ENCODE measurements around the gene AADAT. TPM values are rescaled to one million over a fixed set of nuclear protein-coding genes. Genes with fewer than 3 reads are reported as not detected.

Gene AADAT
- total and polyA plus RNA-seq, 2 of the 8 experiments (the other 6 are each of a cell fraction or from before 2014, with no cell fraction given): 6.1 to 7.7 TPM

- no peak overlapping the region for H2AK5ac ChIP-seq (ENCODE audit: low read depth, low read length)
- DNase-seq (ENCODE audit: low read depth in 1 of 2, low spot score in 2 of 2): no peak
- no peak overlapping the region for H3K9ac ChIP-seq (replicated peaks in 1 of 4; ENCODE audit: extremely low read depth in 1 of 4, low read depth in 3 of 4, low read length in 3 of 4)
- H3K27me3 ChIP-seq (replicated peaks in 1 of 4; ENCODE audit: control insufficient read depth in 3 of 4, extremely low read depth in 1 of 4, insufficient read depth in 3 of 4, low read length in 3 of 4): peaks cover 0 to 3% (median 0%) of the 10 kb centered on the region in 4 experiments; a peak in 2 of 7 replicates
- ChIA-PET POLR2A (ENCODE audit: partially characterized antibody) (no interaction called here), CTCF (ENCODE audit: partially characterized antibody) (interaction anchor here (1.0 to 1.8 kb wide), 3 partner anchors 9 to 228 kb away, joined by 3 read pairs; no protein-coding TSS in a partner anchor)
- H4K91ac ChIP-seq (replicated peaks; ENCODE audit: insufficient read length, low read length): no peak overlapping the region
- H3K79me2 ChIP-seq (ENCODE audit: control insufficient read depth in 1 of 2, insufficient read depth in 2 of 2, low read length in 2 of 2): no peaks in the 10 kb centered on the region
- 88% methylated on average over 2 of the region's 2 CpGs; no CpG with 5 or more reads in 1 of the 2 experiments for WGBS, 2 experiments (ENCODE audit: extremely low coverage in 1 of 2, insufficient coverage in 1 of 2, insufficient read length in 1 of 2, insufficient replicate concordance in 2 of 2, low coverage in 1 of 2, low lambda C conversion rate in 2 of 2, missing lambda C conversion rate in 1 of 2)
- no peak overlapping the region for H3K18ac ChIP-seq (ENCODE audit: extremely low read depth, low read length)
- no peak overlapping the region for H2AFZ ChIP-seq (ENCODE audit: low read length)
- no peak for FAIRE-seq
- H2BK120ac ChIP-seq (replicated peaks; ENCODE audit: low read depth, low read length): no peak overlapping the region
- no peaks in the 10 kb centered on the region for H3K9me3 ChIP-seq (ENCODE audit: insufficient read depth in 2 of 2, low read depth in 1 of 2, low read length in 1 of 2)
- no peak overlapping the region for H3K56ac ChIP-seq (replicated peaks; ENCODE audit: insufficient read length, low read depth, low read length)
- no peak overlapping the region for H2BK20ac ChIP-seq (ENCODE audit: low read length)
- H3K14ac ChIP-seq (ENCODE audit: insufficient read length): no peak overlapping the region
- no peak overlapping the region for H4K8ac ChIP-seq (ENCODE audit: extremely low read depth, insufficient read depth, low read length)
- no peak overlapping the region for H4K5ac ChIP-seq (ENCODE audit: insufficient read length, low read depth, low read length)
- H3K23ac ChIP-seq (ENCODE audit: insufficient read length): no peak overlapping the region
- no peak overlapping the region for H3K27ac ChIP-seq (ENCODE audit: low read depth, low read length)
- no peak overlapping the region for H3K4me3 ChIP-seq (ENCODE audit: extremely low read depth in 1 of 4, insufficient read depth in 2 of 4, low read depth in 3 of 4, low read length in 4 of 4)
- H3K4me2 ChIP-seq (ENCODE audit: insufficient read depth in 1 of 2, low read depth in 2 of 2, low read length in 2 of 2): no peak overlapping the region
- no peak overlapping the region for H2BK12ac ChIP-seq (ENCODE audit: low read depth, low read length)
- H3K23me2 ChIP-seq (ENCODE audit: low read depth, low read length): no peaks in the 10 kb centered on the region
- H3K36me3 ChIP-seq (ENCODE audit: control insufficient read depth in 2 of 4, insufficient read depth in 4 of 4, low read length in 3 of 4): no peaks in the 10 kb centered on the region
- H3K4me1 ChIP-seq (replicated peaks in 1 of 4; ENCODE audit: control insufficient read depth in 3 of 4, insufficient read depth in 4 of 4, low read length in 3 of 4): peaks cover 0 to 4% (median 0%) of the 10 kb centered on the region in 4 experiments; a peak in 1 of 7 replicates
- H2BK15ac ChIP-seq (ENCODE audit: low read length): no peak overlapping the region
- TF ChIP-seq PHF8 (conservative IDR thresholded peaks at IDR 0.05; ENCODE audit: low read depth, low read length) (no peak), POLR2AphosphoS5 (IDR thresholded peaks at IDR 0.05; ENCODE audit: low read depth, low read length) (no peak), HDAC2 (IDR thresholded peaks at IDR 0.05; ENCODE audit: borderline replicate concordance in 1 of 2, low read depth in 2 of 2, low read length in 2 of 2) (no peak), RNF2 (IDR thresholded peaks at IDR 0.05; ENCODE audit: borderline replicate concordance, low read depth, low read length, missing control alignments, poor library complexity, severe bottlenecking) (no peak), NANOG (IDR thresholded peaks at IDR 0.05; ENCODE audit: insufficient read depth, low read depth, low read length, poor library complexity, severe bottlenecking) (no peak), CHD2 (IDR thresholded peaks at IDR 0.05; ENCODE audit: low read length) (no peak), GABPA (IDR thresholded peaks at IDR 0.05; ENCODE audit: borderline replicate concordance, insufficient read depth, low read length) (no peak), GTF2F1 (IDR thresholded peaks at IDR 0.05; ENCODE audit: borderline replicate concordance, low read depth, low read length) (no peak), YY1 (IDR thresholded peaks at IDR 0.05; ENCODE audit: low read depth, low read length) (no peak), MAFK (IDR thresholded peaks at IDR 0.05; ENCODE audit: low read depth, low read length) (no peak), RXRA (IDR thresholded peaks at IDR 0.05; ENCODE audit: insufficient read depth, low read depth, low read length) (no peak)
- TF ChIP-seq, protein P1, sequence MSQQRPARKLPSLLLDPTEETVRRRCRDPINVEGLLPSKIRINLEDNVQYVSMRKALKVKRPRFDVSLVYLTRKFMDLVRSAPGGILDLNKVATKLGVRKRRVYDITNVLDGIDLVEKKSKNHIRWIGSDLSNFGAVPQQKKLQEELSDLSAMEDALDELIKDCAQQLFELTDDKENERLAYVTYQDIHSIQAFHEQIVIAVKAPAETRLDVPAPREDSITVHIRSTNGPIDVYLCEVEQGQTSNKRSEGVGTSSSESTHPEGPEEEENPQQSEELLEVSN (IDR thresholded peaks at IDR 0.05): no peak
- no peaks in the 10 kb centered on the region for H3K79me1 ChIP-seq (ENCODE audit: low read depth, low read length)
- no peak overlapping the region for H2BK5ac ChIP-seq (ENCODE audit: low read depth, low read length)
- H4K20me1 ChIP-seq (replicated peaks in 1 of 2; ENCODE audit: control insufficient read depth in 1 of 2, insufficient read depth in 2 of 2, low read length in 2 of 2): no peaks in the 10 kb centered on the region
- no peak overlapping the region for H3K4ac ChIP-seq (replicated peaks; ENCODE audit: insufficient read length, low read depth, low read length)
Observed at GRCh38 chr4:170033999-170034398, 55.8 kb downstream of the AADAT start.

Measured in H1 (cell line).